T-helper 17 cell (primary cell): Measurements from ENCODE around the gene HSPA12B. TPM values are rescaled to one million over a fixed set of nuclear protein-coding genes. Genes with fewer than 3 reads are reported as not detected.

Experiments
- ATAC-seq: fragments of 150-1000 bp; cut with Tn5 transposase; 2 replicates; pipeline ENCODE4 v1.10.0; 2021; ENCODE audit warnings: mild to moderate bottlenecking, moderate library complexity
- DNase-seq, 3 donors: peaks; one replicate each; pipeline versions ENCODE4 v3.0.0 to v3.0.0-alpha.2; 2020 to 2021
- H3K9me3 ChIP-seq: one replicate; pipeline ENCODE4 v1.7.0; 2013; ENCODE audit warnings: low read length, mild to moderate bottlenecking; ENCODE audit not compliant: control insufficient read depth, poor library complexity, severe bottlenecking
- H3K27ac Mint-ChIP-seq: one replicate; pipeline ENCODE4 v1.8.0; 2022; ENCODE audit warnings: mild to moderate bottlenecking, moderate library complexity, mixed read lengths
- H3K27me3 Mint-ChIP-seq: one replicate; pipeline ENCODE4 v1.8.0; 2022; ENCODE audit warnings: mixed read lengths
- H3K36me3 Mint-ChIP-seq: one replicate; pipeline ENCODE4 v1.8.0; 2022; ENCODE audit warnings: low read depth, mixed read lengths
- H3K4me1 Mint-ChIP-seq: one replicate; pipeline ENCODE4 v1.8.0; 2022; ENCODE audit warnings: mild to moderate bottlenecking, mixed read lengths
- H3K4me3 Mint-ChIP-seq: one replicate; pipeline ENCODE4 v1.8.0; 2022; ENCODE audit warnings: mild to moderate bottlenecking, moderate library complexity, mixed read lengths
- total RNA-seq, 4 donors: library from RNA in 2 of 4; stranded (reverse) in 2 of 4; gene quantifications; one replicate each; pipeline ENCODE4 v1.2.3 and lab custom pipeline; 2022 to 2026

Gene HSPA12B
- total RNA-seq, 2 donors from 2014 or later: not detected

GRCh38 chr20:3710011-3710466 is 22.4 kb upstream of the HSPA12B start:
- no peak overlapping the region for H3K27ac Mint-ChIP-seq
- DNase-seq (no peak), ATAC-seq (no peak)
- no peaks in the 10 kb centered on the region for H3K9me3 ChIP-seq
- peaks cover 9% of the 10 kb centered on the region for H3K4me1 Mint-ChIP-seq
- H3K36me3 Mint-ChIP-seq: peaks cover 3% of the 10 kb centered on the region
- peaks cover 18% of the 10 kb centered on the region for H3K27me3 Mint-ChIP-seq
- H3K4me3 Mint-ChIP-seq: no peak overlapping the region

DNA sequence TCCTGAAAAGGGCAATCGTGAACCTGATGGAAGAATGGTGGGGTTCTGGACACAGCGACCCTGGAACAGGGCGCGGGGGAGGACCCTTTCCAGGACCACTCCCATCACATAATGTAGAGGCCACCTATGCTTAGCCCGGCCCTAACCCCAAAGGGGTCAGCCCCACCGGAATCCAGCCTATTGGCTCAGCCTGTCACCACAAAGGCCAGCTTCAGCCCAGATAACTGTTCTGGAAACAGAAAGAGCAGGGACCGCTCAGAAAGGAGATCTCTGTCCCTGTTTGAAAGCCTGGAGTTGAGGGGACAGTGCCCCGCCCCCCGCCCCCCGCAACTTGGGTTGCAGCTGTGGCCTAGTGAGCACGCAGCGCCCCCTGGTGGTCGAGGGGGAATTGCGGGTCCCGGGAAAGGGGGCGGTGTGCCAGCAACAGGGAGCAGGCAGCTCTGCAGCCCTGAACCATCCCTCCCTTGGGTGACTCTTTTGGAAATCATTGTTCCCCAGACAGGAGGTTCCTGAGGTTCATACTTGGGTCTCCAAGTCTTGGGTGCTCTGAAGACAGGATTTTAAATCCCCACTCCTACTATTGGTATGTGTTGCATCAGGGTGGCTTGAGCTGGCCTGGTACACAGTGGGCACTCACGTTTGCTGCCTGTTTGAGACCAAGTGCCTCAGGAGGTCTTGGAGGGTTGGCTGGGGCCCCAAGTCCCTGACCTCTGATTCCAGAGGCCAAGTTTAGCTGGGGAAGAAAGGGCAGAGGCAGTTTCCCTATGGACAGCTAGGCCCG is 21.6 kb upstream of the HSPA12B start:
- Mint-ChIP-seq H3K4me3 (no peak overlapping the region), H3K27me3 (peaks cover 18% of the 10 kb centered on the region), H3K27ac (no peak overlapping the region), H3K36me3 (peaks cover 3% of the 10 kb centered on the region), H3K4me1 (peaks cover 9% of the 10 kb centered on the region)
- ATAC-seq (peak; percentile 66), DNase-seq (peak; percentile 62 to 79 (median 67))
- H3K9me3 ChIP-seq: no peaks in the 10 kb centered on the region

GRCh38 chr20:3711484-3711941 is 21.0 kb upstream of the HSPA12B start:
- peaks cover 3% of the 10 kb centered on the region for H3K36me3 Mint-ChIP-seq
- H3K9me3 ChIP-seq: no peaks in the 10 kb centered on the region
- peaks cover 9% of the 10 kb centered on the region for H3K4me1 Mint-ChIP-seq
- H3K27me3 Mint-ChIP-seq: peaks cover 18% of the 10 kb centered on the region
- ATAC-seq (no peak), DNase-seq (no peak)
- H3K4me3 Mint-ChIP-seq: no peak overlapping the region
- H3K27ac Mint-ChIP-seq: no peak overlapping the region

- no peak for DNase-seq
- Mint-ChIP-seq H3K27ac (no peak within 1 kb of the TSS), H3K4me3 (no peak within 1 kb of the TSS), H3K36me3 (peaks cover 3% of the 10 kb centered on the region), H3K4me1 (peaks cover 11% of the 10 kb centered on the region), H3K27me3 (peaks cover 22% of the 10 kb centered on the region)
- no peaks in the 10 kb centered on the region for H3K9me3 ChIP-seq
- ATAC-seq: no peak
Observed at GRCh38 chr20:3712279-3712873, 20.1 kb upstream of the HSPA12B start, which contains the start of gene SIGLEC1. Gene SIGLEC1, minus strand, starts transcription at chr20:3712600. Its CDS starts 5,472 bp downstream, at chr20:3707128.

- peaks cover 27% of the 10 kb centered on the region for H3K27me3 Mint-ChIP-seq
- H3K27ac Mint-ChIP-seq: no peak overlapping the region
- peaks cover 3% of the 10 kb centered on the region for H3K36me3 Mint-ChIP-seq
- no peaks in the 10 kb centered on the region for H3K9me3 ChIP-seq
- peaks cover 9% of the 10 kb centered on the region for H3K4me1 Mint-ChIP-seq
- DNase-seq (no peak), ATAC-seq (no peak)
- no peak overlapping the region for H3K4me3 Mint-ChIP-seq
Observed at GRCh38 chr20:3714092-3714491, 18.4 kb upstream of the HSPA12B start.

DNA sequence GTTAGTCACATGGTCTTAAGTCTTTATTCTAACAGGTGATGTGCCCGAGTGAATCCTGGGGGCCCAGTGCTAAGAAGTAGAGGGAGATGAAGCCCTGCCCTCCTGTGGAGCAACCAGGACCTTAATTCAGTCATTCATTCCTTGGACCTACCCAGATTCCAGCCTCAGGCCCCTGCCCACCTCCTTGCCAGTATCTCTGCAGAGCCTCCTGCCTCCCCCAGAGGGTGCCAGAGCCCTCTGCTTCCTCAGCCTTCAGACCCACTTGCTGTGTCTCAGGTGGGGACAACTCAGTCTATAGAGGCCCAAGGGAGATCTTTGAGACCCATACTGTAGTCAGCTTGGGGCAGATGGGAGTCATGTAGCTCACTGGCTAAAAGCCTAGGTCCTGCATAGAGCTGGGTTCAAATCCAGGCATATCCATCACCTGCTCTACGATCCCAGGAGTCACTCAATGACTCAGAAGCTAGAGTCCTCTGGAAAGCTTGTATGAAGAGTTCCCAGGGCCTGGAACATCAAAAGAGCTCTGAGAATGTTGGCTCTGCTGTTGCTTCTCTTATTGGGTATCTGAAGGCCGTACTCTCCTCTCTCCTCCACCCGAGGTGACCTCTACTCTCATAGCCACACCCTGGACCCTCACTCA is 16.2 kb upstream of the HSPA12B start:
- DNase-seq: no peak
- Mint-ChIP-seq H3K27me3 (peaks cover 42% of the 10 kb centered on the region), H3K27ac (no peak overlapping the region), H3K4me3 (no peak overlapping the region), H3K36me3 (peaks cover 3% of the 10 kb centered on the region), H3K4me1 (peaks cover 12% of the 10 kb centered on the region)
- ATAC-seq: peak; percentile 58
- no peaks in the 10 kb centered on the region for H3K9me3 ChIP-seq

DNA sequence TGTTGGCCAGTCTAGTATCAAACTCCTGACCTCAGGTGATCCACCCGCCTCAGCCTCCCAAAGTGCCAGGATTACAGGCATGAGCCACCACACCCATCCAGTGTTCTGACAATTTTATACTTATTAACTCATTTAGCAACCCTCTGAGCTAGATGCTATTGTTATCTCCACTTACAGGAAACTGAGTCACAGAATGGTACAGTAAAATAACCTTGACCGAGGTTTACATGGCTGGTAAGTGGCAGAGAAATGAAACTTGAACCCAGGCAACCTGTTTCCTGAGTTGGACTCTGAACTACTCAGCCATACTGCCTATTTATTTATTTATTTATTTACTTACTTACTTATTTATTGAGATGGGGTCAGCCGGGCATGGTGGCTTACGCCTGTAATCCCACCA is 13.4 kb upstream of the HSPA12B start:
- ATAC-seq (no peak), DNase-seq (no peak)
- H3K27me3 Mint-ChIP-seq: peaks cover 41% of the 10 kb centered on the region
- H3K4me3 Mint-ChIP-seq: no peak overlapping the region
- peaks cover 8% of the 10 kb centered on the region for H3K4me1 Mint-ChIP-seq
- H3K27ac Mint-ChIP-seq: no peak overlapping the region
- H3K36me3 Mint-ChIP-seq: no peaks in the 10 kb centered on the region
- no peaks in the 10 kb centered on the region for H3K9me3 ChIP-seq

DNA sequence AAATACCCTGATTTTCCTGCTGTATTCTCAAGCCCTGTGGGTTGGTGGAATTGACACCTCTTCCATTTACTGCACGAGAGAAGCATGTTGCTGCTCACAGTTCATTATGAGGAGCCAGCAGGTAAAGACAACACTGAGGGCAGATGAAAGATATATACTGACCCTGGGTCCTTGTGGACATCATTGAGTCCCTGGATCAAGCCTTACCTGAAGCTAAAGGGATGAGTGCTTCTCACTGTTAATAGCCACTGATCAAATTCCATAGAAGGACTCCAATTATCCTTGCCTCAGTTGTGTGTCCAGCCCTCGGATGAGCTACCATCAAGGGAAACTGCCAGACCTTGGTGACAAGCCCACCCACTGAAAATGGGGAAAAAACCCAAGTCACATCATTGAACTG is 12.4 kb upstream of the HSPA12B start:
- H3K9me3 ChIP-seq: no peaks in the 10 kb centered on the region
- Mint-ChIP-seq H3K4me1 (peaks cover 8% of the 10 kb centered on the region), H3K36me3 (no peaks in the 10 kb centered on the region), H3K27me3 (peaks cover 52% of the 10 kb centered on the region), H3K27ac (no peak overlapping the region), H3K4me3 (no peak overlapping the region)
- DNase-seq (no peak), ATAC-seq (no peak)

DNA sequence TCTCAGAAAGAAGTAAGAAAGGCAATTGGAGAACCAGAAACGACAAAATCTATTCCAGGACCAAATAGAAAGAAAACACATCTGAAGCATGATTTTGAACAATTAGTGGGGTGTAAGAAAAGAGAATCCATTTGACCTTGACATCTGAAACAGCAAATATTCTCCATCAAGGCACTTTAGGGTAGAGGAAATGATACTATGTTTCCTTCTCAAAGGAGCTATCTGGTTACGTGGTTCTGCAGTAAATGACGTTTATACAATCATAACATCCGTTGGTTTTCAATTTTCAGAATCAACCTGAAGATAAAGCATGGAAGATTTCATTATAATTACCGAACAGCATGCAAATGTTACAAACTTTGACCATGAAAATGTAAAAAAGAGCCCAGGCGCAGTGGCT is 11.9 kb upstream of the HSPA12B start:
- H3K4me3 Mint-ChIP-seq: no peak overlapping the region
- no peaks in the 10 kb centered on the region for H3K36me3 Mint-ChIP-seq
- ATAC-seq (no peak), DNase-seq (no peak)
- peaks cover 8% of the 10 kb centered on the region for H3K4me1 Mint-ChIP-seq
- peaks cover 52% of the 10 kb centered on the region for H3K27me3 Mint-ChIP-seq
- no peak overlapping the region for H3K27ac Mint-ChIP-seq
- no peaks in the 10 kb centered on the region for H3K9me3 ChIP-seq

GRCh38 chr20:3721912-3722311 is 10.6 kb upstream of the HSPA12B start:
- Mint-ChIP-seq H3K4me3 (no peak overlapping the region), H3K4me1 (peaks cover 6% of the 10 kb centered on the region), H3K36me3 (peaks cover under 1% of the 10 kb centered on the region), H3K27me3 (peaks cover 57% of the 10 kb centered on the region), H3K27ac (no peak overlapping the region)
- DNase-seq (no peak), ATAC-seq (no peak)
- H3K9me3 ChIP-seq: no peaks in the 10 kb centered on the region

DNA sequence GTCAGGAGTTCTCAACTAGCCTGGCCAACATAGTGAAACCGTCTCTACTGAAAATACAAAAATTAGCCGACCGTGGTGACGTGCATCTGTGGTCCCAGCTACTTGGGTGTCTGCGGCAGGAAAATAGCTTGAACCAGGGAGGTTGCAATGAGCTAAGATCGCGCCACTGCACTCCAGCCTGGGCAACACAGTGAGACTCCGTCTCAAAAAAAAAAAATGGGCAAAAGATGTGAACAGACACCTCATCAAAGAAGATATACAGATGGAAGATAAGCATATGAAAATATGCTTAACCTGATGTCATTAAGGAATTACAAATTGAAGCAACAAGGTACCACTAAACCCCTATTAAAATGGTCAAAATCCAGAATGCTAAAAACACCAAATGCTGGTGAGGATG is 9.2 kb upstream of the HSPA12B start:
- DNase-seq (no peak), ATAC-seq (no peak)
- H3K9me3 ChIP-seq: no peaks in the 10 kb centered on the region
- Mint-ChIP-seq H3K27me3 (peaks cover 62% of the 10 kb centered on the region), H3K4me1 (peaks cover 8% of the 10 kb centered on the region), H3K4me3 (no peak overlapping the region), H3K36me3 (peaks cover 5% of the 10 kb centered on the region), H3K27ac (no peak overlapping the region)

GRCh38 chr20:3724356-3724755 is 8.1 kb upstream of the HSPA12B start:
- no peak overlapping the region for H3K4me3 Mint-ChIP-seq
- peaks cover 8% of the 10 kb centered on the region for H3K4me1 Mint-ChIP-seq
- H3K9me3 ChIP-seq: no peaks in the 10 kb centered on the region
- H3K27ac Mint-ChIP-seq: no peak overlapping the region
- DNase-seq: no peak
- no peak for ATAC-seq
- H3K27me3 Mint-ChIP-seq: peaks cover 66% of the 10 kb centered on the region
- peaks cover 5% of the 10 kb centered on the region for H3K36me3 Mint-ChIP-seq

DNA sequence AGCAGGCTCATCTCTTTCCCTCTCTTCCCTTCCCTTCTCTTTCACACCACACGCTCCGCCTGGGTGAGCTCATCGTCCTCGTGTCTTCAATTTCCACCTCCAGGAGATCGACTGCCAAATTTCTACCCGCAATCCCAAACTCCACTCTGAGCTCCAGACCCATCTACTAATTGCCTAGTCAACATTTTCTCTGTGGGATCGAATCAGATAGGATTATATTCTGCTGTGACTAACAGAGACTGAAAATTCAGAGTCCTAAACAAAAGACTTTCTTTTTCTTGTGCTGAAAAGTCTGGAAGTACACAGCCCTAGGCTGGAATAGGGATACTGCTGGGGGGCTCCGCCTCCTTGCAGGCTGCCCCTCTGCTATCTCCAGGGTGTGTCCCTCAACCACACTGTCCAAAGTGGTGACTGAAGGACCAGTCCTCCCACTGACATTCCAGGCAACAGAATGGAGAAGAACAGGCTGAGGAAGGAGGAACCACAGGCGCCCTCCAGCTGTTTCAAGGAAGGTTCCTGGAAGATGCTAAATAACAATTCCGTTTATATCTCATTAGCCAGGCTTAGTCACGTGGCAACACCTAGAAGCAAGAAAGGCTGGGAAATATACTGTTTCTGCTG is 5.0 kb upstream of the HSPA12B start:
- Mint-ChIP-seq H3K36me3 (peaks cover 13% of the 10 kb centered on the region), H3K4me3 (no peak overlapping the region), H3K4me1 (peaks cover 9% of the 10 kb centered on the region), H3K27ac (no peak overlapping the region), H3K27me3 (peaks cover 75% of the 10 kb centered on the region)
- DNase-seq: no peak
- no peak for ATAC-seq
- no peaks in the 10 kb centered on the region for H3K9me3 ChIP-seq
